GM12878 (cell line): Measurements from ENCODE around the gene DPY30.
"Not testable (repeated sequence)": the region's sequence is repeated elsewhere in the genome, so short reads cannot be mapped to it uniquely, and the experiment has no call there.

ENCODE experiments used
- EZH2 ChIP-seq: IDR thresholded peaks from 2 replicates; pipeline ENCODE4 v1.6.1; 2012; ENCODE audit warnings: low read depth, mild to moderate bottlenecking, control low read depth, inconsistent platforms, low read length, borderline replicate concordance; ENCODE audit not compliant: control insufficient read depth
- ZBED1 ChIP-seq: IDR thresholded peaks from 2 replicates; pipeline ENCODE4 v1.6.1; 2016; ENCODE audit warnings: borderline replicate concordance
- TF ChIP-seq, protein P1 (sequence below), 3 experiments: IDR thresholded peaks in 2 of 3; conservative IDR thresholded peaks in 1 of 3; 2 replicates each; pipeline ENCODE4 v1.5.1; 2011; ENCODE audit warnings: low read depth in 3 of 3, low read length in 3 of 3, mild to moderate bottlenecking in 3 of 3, control low read depth in 2 of 3, moderate library complexity in 2 of 3, inconsistent platforms in 1 of 3, mixed read lengths in 1 of 3; ENCODE audit not compliant: control insufficient read depth in 2 of 3, insufficient read depth in 1 of 3; ENCODE audit errors: extremely low read depth in 1 of 3

DNA sequence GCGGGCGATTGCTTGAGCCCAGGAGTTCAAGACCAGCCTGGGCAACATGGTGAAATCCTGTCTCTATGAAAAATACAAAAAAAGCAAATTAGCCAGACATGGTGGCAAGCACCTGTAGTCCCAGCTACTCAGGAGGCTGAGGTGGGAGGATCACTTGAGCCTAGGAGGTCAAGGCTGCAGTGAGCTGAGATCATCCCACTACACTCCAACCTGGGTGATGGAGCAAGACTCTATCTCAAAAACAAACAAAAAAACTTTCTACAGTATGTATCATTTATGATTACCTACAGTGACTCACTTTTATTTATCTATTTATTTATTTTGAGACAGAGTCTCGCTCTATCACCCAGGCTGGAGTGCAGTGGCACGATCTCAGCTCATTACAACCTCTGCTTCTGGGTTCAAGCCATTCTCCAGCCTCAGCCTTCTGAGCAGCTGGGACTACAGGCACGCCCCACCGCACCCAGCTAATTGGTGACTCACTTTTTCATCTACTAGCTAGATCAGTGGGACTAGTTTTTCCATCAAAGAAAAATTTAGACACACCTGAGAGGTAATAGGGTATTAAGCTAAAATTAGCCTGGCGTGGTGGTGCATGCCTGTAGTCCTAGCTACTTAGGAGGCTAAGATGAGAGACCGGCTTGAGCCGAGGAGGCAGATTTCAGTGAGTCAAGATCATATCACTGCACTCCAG, 20.7 kb downstream of the DPY30 start:
- TF ChIP-seq ZBED1, EZH2: not testable (repeated sequence)
- TF ChIP-seq, protein P1, sequence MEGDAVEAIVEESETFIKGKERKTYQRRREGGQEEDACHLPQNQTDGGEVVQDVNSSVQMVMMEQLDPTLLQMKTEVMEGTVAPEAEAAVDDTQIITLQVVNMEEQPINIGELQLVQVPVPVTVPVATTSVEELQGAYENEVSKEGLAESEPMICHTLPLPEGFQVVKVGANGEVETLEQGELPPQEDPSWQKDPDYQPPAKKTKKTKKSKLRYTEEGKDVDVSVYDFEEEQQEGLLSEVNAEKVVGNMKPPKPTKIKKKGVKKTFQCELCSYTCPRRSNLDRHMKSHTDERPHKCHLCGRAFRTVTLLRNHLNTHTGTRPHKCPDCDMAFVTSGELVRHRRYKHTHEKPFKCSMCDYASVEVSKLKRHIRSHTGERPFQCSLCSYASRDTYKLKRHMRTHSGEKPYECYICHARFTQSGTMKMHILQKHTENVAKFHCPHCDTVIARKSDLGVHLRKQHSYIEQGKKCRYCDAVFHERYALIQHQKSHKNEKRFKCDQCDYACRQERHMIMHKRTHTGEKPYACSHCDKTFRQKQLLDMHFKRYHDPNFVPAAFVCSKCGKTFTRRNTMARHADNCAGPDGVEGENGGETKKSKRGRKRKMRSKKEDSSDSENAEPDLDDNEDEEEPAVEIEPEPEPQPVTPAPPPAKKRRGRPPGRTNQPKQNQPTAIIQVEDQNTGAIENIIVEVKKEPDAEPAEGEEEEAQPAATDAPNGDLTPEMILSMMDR (IDR thresholded peaks at IDR 0.05 in 2 of 3, conservative IDR thresholded peaks at IDR 0.05 in 1 of 3; ENCODE audit: control insufficient read depth in 2 of 3, extremely low read depth in 1 of 3, insufficient read depth in 1 of 3, low read depth in 3 of 3, low read length in 3 of 3), result not testable (repeated sequence)
